ENCODE measurements around the gene STPG1.

GRCh38 chr1:24362396-24362795 lies 51.2 kb downstream of the STPG1 start:
- TF ChIP-seq, protein P1, sequence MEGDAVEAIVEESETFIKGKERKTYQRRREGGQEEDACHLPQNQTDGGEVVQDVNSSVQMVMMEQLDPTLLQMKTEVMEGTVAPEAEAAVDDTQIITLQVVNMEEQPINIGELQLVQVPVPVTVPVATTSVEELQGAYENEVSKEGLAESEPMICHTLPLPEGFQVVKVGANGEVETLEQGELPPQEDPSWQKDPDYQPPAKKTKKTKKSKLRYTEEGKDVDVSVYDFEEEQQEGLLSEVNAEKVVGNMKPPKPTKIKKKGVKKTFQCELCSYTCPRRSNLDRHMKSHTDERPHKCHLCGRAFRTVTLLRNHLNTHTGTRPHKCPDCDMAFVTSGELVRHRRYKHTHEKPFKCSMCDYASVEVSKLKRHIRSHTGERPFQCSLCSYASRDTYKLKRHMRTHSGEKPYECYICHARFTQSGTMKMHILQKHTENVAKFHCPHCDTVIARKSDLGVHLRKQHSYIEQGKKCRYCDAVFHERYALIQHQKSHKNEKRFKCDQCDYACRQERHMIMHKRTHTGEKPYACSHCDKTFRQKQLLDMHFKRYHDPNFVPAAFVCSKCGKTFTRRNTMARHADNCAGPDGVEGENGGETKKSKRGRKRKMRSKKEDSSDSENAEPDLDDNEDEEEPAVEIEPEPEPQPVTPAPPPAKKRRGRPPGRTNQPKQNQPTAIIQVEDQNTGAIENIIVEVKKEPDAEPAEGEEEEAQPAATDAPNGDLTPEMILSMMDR (IDR thresholded peaks at IDR 0.05; ENCODE audit: insufficient read depth, low read length, poor library complexity, severe bottlenecking), result no peak
- TF ChIP-seq EZH2phosphoT487 (conservative IDR thresholded peaks at IDR 0.05; ENCODE audit: low read length), result no peak

All from SU-DHL-6 (cell line).